Right lobe of liver (tissue), 4 donors: ENCODE data around the gene TDRD10.

Experiments
- CTCF ChIP-seq, 4 donors: fragments of 200-600 bp in 3 of 4; fragments of 450-650 bp in 1 of 4; IDR thresholded peaks; one replicate each; pipeline versions ENCODE4 v1.5.1 to v1.8.0; 2016 to 2022; ENCODE audit warnings: antibody characterized with exemption in 4 of 4, mild to moderate bottlenecking in 2 of 4
- POLR2A ChIP-seq: fragments of 450-650 bp; IDR thresholded peaks from one replicate; pipeline ENCODE4 v1.6.1; 2017; ENCODE audit warnings: antibody characterized with exemption, mild to moderate bottlenecking
- donor health status: DM: no; HTN: no; CAD: no.
- donor health status: DM: no; HTN: no; CAD: no.
- donor health status: DM: no; HTN: yes; CAD: no.

GRCh38 chr1:154539486-154540483, 37.8 kb downstream of the TDRD10 start:
- TF ChIP-seq CTCF (IDR thresholded peaks at IDR 0.05) (no peak), POLR2A (no peak)
